Karpas-422 (cell line): Measurements from ENCODE around the gene REXO1. TPM values are rescaled to one million over a fixed set of nuclear protein-coding genes. Genes with fewer than 3 reads are reported as not detected.

ENCODE experiments used
- DNase-seq: peaks from one replicate; pipeline ENCODE4 v3.0.0-alpha.2; 2015
- H2AFZ ChIP-seq: fragments of 200-600 bp; sonication (generic); 2 replicates; pipeline ENCODE4 v1.6.1; 2014; ENCODE audit warnings: antibody characterized with exemption, low read length, mixed read lengths
- H3K27ac ChIP-seq: fragments of 200-600 bp; sonication (generic); 2 replicates; pipeline ENCODE4 v1.5.1; 2014; ENCODE audit warnings: mild to moderate bottlenecking, low read length, moderate library complexity
- H3K27me3 ChIP-seq: fragments of 200-600 bp; sonication (generic); 2 replicates; pipeline ENCODE4 v1.6.1; 2014; ENCODE audit warnings: low read length, mixed read lengths
- H3K36me3 ChIP-seq: fragments of 200-600 bp; sonication (generic); 2 replicates; pipeline ENCODE4 v1.6.1; 2014; ENCODE audit warnings: low read length, mixed read lengths; ENCODE audit not compliant: insufficient read depth
- H3K4me1 ChIP-seq: fragments of 200-600 bp; sonication (generic); 2 replicates; pipeline ENCODE4 v1.6.1; 2014; ENCODE audit warnings: mild to moderate bottlenecking, low read length, mixed read lengths
- H3K4me2 ChIP-seq: fragments of 200-600 bp; sonication (generic); 2 replicates; pipeline ENCODE4 v1.6.1; 2014; ENCODE audit warnings: low read length, low read depth, mild to moderate bottlenecking; ENCODE audit not compliant: poor library complexity, severe bottlenecking
- H3K4me3 ChIP-seq: fragments of 200-600 bp; sonication (generic); 2 replicates; pipeline ENCODE4 v1.5.1; 2014; ENCODE audit warnings: mild to moderate bottlenecking, antibody characterized with exemption, low read length, mixed read lengths
- H3K79me2 ChIP-seq: fragments of 200-600 bp; sonication (generic); 2 replicates; pipeline ENCODE4 v1.6.1; 2014; ENCODE audit warnings: mild to moderate bottlenecking, low read length, mixed read lengths
- H3K9ac ChIP-seq: fragments of 200-600 bp; sonication (generic); 2 replicates; pipeline ENCODE4 v1.6.0; 2014; ENCODE audit warnings: low read length
- H3K9me2 ChIP-seq: fragments of 200-600 bp; sonication (generic), shearing (Covaris generic); replicated peaks from 2 replicates; pipeline ENCODE4 v1.6.0; 2014; ENCODE audit warnings: mild to moderate bottlenecking, low read length, moderate library complexity; ENCODE audit not compliant: insufficient read depth
- H3K9me3 ChIP-seq: fragments of 300-700, 200-600 bp; sonication (generic); 2 replicates; pipeline ENCODE4 v1.6.1; 2014; ENCODE audit warnings: low read length, mixed read lengths
- H4K20me1 ChIP-seq: fragments of 200-600 bp; sonication (generic); 2 replicates; pipeline ENCODE4 v1.6.1; 2014; ENCODE audit warnings: mild to moderate bottlenecking, antibody characterized with exemption, low read length, low read depth; ENCODE audit not compliant: insufficient read depth
- total RNA-seq: library from RNA; depleted of rRNA; stranded (reverse); fragments of >200 nt; shearing (Covaris generic); gene quantifications from 2 replicates; pipeline ENCODE4 v1.2.3, GENCODE V29; 2014; ENCODE audit warnings: low replicate concordance

REXO1 gene
- total RNA-seq, 1 experiment from 2014 or later = 15.7 TPM

DNA sequence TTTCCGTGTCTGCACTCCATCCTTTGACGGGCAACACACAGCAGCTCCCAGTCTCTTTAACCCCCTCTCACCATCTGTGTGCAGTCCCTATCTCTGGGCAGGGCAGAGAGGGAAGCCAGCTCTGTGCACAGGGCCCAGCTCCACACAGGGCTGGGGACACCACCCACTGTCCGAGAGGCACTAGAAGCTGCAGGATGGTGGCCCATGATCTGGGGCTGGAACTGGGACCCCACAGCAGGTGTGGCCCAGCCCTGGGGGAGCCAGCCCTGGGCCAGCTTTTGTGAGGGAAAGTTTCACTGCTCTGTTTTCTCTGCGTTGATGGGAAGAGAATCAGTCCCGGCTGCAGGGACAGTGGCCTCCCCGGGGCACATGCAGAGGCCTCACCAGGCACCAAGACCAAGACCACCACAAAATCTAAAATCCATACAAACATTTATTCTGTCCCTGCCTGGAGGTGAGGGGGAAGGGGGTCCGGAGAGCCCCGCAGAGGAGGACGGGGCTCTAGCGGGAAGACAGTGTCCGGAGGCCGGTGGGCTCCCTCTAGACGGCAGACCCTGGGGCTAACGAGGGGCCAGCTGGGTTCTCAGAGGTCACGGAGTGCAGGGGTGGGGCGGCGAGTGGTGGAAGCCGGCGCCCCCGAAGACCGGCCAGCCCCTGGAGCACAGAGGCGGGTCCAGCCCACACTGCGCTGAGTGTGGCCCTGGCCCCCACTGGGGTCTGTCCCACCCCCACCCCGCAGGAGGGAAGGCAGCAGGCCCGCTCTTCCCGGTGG, 33.3 kb downstream of the REXO1 start:
- H3K4me2 ChIP-seq = no peak overlapping the region
- no peaks in the 10 kb centered on the region for H3K79me2 ChIP-seq
- H3K27ac ChIP-seq = no peak overlapping the region
- H4K20me1 ChIP-seq = no peaks in the 10 kb centered on the region
- no peaks in the 10 kb centered on the region for H3K9me3 ChIP-seq
- H3K27me3 ChIP-seq = no peaks in the 10 kb centered on the region
- DNase-seq = no peak
- H3K4me3 ChIP-seq = no peak overlapping the region
- H3K4me1 ChIP-seq = peaks cover 19% of the 10 kb centered on the region
- no peaks in the 10 kb centered on the region; the same call in 1 of the 2 replicates for H3K36me3 ChIP-seq
- H2AFZ ChIP-seq = no peak overlapping the region
- no peak overlapping the region for H3K9ac ChIP-seq
- H3K9me2 ChIP-seq = no peaks in the 10 kb centered on the region

DNA sequence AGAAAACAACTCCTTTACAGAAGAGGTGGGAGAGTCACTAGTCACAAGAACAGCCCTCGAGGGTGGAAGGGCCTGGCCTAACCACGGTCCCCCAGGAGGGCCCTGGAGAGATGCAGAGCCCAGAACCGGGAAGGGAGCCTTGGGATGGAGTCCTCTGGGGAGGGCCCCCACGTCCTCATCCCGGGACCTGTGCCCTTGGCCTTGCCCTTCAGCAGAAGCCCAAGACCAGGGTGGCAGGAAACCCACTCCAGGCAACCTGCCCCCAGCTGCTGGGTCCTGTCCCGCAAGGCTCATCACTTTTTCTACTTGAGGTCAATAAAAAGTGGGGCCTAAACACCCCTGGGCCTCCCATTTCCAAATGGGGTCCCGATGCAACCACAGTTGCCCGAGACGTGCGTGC, 33.9 kb downstream of the REXO1 start:
- Histone ChIP-seq H3K4me1 (peaks cover 19% of the 10 kb centered on the region), H2AFZ (no peak overlapping the region), H3K36me3 (no peaks in the 10 kb centered on the region; the same call in 1 of the 2 replicates), H3K27me3 (no peaks in the 10 kb centered on the region), H4K20me1 (no peaks in the 10 kb centered on the region), H3K79me2 (no peaks in the 10 kb centered on the region), H3K4me2 (no peak overlapping the region), H3K9ac (no peak overlapping the region), H3K9me2 (no peaks in the 10 kb centered on the region), H3K4me3 (no peak overlapping the region), H3K27ac (no peak overlapping the region), H3K9me3 (no peaks in the 10 kb centered on the region)
- DNase-seq = no peak

DNA sequence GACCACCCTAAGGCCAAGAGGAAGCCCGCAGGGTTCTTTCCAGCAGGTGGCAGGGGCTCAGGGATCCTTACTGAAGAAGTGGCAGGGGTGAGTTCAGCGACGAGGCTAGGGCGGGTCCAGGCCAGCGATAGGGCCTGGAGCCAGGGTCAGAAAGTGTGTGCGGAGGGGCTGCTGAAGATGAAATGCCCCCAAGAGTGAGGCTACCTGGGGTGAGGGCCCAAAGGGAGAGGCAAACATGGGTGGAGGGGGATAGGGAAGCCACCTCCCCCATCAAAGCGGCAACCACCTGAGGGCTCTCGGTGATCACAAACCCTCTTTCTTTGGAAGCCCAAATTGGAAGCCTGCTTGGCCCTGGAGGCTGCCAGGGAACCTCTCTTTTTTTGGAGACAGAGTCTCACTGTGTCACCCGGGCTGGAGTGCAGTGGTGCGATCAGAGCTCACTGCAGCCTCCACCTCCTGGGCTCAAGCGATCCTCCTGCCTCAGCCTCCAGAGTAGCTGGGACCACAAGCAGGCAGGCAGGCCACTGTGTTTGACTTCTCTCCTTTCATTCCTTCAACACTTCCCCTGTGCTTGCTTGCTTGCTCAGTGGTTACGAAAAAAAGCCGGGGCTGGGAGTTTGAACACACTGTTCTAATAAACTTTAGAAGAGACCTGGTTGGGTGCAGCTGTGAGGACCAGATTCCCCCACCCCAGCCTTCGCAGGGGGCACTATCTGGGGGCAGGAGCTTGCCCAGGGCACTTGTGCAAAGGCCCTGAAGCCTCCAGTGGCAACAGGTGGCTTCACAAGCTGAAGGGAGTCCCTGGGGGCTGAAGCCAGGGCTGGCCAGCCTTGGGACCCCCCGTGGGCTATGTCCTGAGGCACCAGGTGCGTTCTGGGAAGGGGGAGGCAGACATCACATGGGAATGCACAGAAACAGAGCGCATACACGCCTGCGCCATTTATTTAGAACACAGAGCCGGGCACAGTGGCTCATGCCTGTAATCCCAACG, 34.8 kb downstream of the REXO1 start:
- Histone ChIP-seq H3K9me3 (no peaks in the 10 kb centered on the region), H4K20me1 (no peaks in the 10 kb centered on the region), H3K27me3 (no peaks in the 10 kb centered on the region), H2AFZ (no peak overlapping the region), H3K27ac (no peak overlapping the region), H3K9me2 (no peaks in the 10 kb centered on the region), H3K79me2 (no peaks in the 10 kb centered on the region), H3K4me3 (peak overlapping the region; percentile 54; the same call in 1 of the 2 replicates), H3K4me2 (peak overlapping the region; percentile 60), H3K4me1 (peaks cover 19% of the 10 kb centered on the region), H3K9ac (peak overlapping the region; percentile 67), H3K36me3 (no peaks in the 10 kb centered on the region)
- DNase-seq = no peak

DNA sequence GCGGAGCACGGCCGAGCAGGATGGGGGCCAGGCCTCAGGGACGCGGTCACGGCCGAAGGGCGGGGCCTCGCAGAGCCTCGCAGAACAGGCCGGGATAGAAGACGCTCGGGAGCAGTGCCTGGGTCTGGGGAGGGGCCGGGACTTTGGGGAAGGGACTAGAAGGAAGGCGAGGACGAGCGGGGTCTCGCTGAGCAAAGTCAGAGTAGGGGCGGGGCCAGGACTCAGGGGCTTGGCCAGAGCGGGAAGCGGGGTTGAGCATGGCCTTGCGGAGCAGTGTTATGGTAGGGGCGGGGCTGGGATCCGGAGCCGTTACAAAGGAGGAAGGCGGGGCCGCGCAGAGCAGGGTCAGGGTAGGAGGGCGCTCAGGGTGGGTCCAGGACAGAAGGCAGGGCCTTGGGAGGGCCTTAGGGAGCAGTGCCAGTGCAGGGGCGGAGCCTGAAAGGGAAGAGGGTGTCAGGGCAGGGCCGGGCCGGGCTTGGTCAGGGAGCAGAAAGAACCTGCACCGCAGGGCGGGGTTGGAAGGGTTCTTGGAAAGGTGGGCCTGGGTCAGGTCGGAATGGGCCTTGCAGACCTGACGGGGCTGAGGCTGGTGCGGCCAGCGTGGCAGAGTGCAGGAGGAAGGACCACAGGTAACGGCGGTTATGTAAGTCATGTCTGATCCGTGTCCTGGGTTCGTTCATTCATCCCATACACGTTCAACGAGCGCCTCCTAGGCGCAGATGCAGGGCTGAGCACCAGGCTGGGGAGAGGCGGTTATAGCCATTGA, 35.7 kb downstream of the REXO1 start:
- H4K20me1 ChIP-seq = no peaks in the 10 kb centered on the region
- H3K9me2 ChIP-seq = no peaks in the 10 kb centered on the region
- no peaks in the 10 kb centered on the region for H3K79me2 ChIP-seq
- peak overlapping the region; percentile 60 for H3K4me2 ChIP-seq
- H3K9me3 ChIP-seq = no peaks in the 10 kb centered on the region
- no peak overlapping the region for H3K27ac ChIP-seq
- peak; percentile 99 for DNase-seq
- H3K36me3 ChIP-seq = no peaks in the 10 kb centered on the region
- peaks cover 19% of the 10 kb centered on the region for H3K4me1 ChIP-seq
- peak overlapping the region; percentile 67 for H3K9ac ChIP-seq
- H3K4me3 ChIP-seq = peak overlapping the region; percentile 54; the same call in 1 of the 2 replicates
- H3K27me3 ChIP-seq = no peaks in the 10 kb centered on the region
- H2AFZ ChIP-seq = no peak overlapping the region

DNA sequence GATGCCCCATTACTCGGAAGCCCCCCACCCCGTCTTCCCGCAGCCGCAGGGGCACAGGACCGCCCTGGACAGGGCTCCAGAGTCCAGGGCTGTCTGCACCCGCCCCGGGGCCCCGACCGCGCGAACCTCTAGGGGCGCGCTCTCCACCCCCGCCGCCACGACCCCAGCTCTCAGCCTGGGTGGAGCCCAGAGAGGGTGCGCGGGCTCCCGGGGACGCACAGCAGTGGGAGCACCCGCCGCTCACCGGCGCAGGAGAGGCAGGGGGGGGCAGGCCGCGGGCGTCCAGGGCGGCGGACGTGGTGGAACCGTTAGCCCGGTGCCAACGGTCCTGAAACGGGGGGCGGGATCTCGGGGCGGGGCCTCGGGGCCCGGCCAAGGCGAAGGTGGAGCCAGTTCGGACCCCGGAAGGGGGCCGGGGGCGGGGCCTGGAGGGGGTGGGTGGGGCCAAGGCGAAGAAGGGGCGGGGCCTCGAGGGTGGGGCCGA, 36.3 kb downstream of the REXO1 start, which contains the start of gene ATP8B3:
Gene ATP8B3, minus strand, starts transcription at position 335 of the 484 bp plus-strand sequence. CDS start 540 bp downstream, outside the sequence.
- H3K9me2 ChIP-seq = no peaks in the 10 kb centered on the region
- peak within 1 kb of the TSS; percentile 68 for H3K9ac ChIP-seq
- H3K36me3 ChIP-seq = no peaks in the 10 kb centered on the region
- H3K9me3 ChIP-seq = no peaks in the 10 kb centered on the region
- H3K4me2 ChIP-seq = peak within 1 kb of the TSS; percentile 75
- no peak within 1 kb of the TSS; the same call in 1 of the 2 replicates for H3K27ac ChIP-seq
- H4K20me1 ChIP-seq = no peaks in the 10 kb centered on the region
- no peaks in the 10 kb centered on the region for H3K79me2 ChIP-seq
- peak within 1 kb of the TSS; percentile 61 for H3K4me3 ChIP-seq
- peaks cover 19% of the 10 kb centered on the region for H3K4me1 ChIP-seq
- no peaks in the 10 kb centered on the region for H3K27me3 ChIP-seq
- no peak for DNase-seq
- no peak within 1 kb of the TSS for H2AFZ ChIP-seq

GRCh38 chr19:1811472-1811894, 36.8 kb downstream of the REXO1 start:
- H3K9ac ChIP-seq = peak overlapping the region; percentile 68
- H3K4me2 ChIP-seq = peak overlapping the region; percentile 75
- no peaks in the 10 kb centered on the region for H3K79me2 ChIP-seq
- peak overlapping the region; percentile 61 for H3K4me3 ChIP-seq
- H3K9me3 ChIP-seq = no peaks in the 10 kb centered on the region
- no peak overlapping the region for H3K27ac ChIP-seq
- no peaks in the 10 kb centered on the region for H3K36me3 ChIP-seq
- H4K20me1 ChIP-seq = no peaks in the 10 kb centered on the region
- H3K27me3 ChIP-seq = no peaks in the 10 kb centered on the region
- no peak for DNase-seq
- H3K9me2 ChIP-seq = no peaks in the 10 kb centered on the region
- no peak overlapping the region for H2AFZ ChIP-seq
- peaks cover 19% of the 10 kb centered on the region for H3K4me1 ChIP-seq

- Histone ChIP-seq H3K4me2 (no peak overlapping the region), H3K9me3 (no peaks in the 10 kb centered on the region), H3K9ac (no peak overlapping the region), H3K9me2 (no peaks in the 10 kb centered on the region), H3K4me3 (no peak overlapping the region), H3K27me3 (no peaks in the 10 kb centered on the region), H4K20me1 (no peaks in the 10 kb centered on the region), H3K4me1 (peaks cover 19% of the 10 kb centered on the region), H2AFZ (no peak overlapping the region), H3K27ac (no peak overlapping the region), H3K36me3 (no peaks in the 10 kb centered on the region), H3K79me2 (no peaks in the 10 kb centered on the region)
- DNase-seq = no peak
These were observed 37.7 kb downstream of the REXO1 start for GRCh38 chr19:1810439-1811160.
